ENCODE results near the gene ATP13A3.
"Not testable (repeated sequence)": the region's sequence is repeated elsewhere in the genome, so short reads cannot be mapped to it uniquely, and the experiment has no call there.

Gene ATP13A3

DNA sequence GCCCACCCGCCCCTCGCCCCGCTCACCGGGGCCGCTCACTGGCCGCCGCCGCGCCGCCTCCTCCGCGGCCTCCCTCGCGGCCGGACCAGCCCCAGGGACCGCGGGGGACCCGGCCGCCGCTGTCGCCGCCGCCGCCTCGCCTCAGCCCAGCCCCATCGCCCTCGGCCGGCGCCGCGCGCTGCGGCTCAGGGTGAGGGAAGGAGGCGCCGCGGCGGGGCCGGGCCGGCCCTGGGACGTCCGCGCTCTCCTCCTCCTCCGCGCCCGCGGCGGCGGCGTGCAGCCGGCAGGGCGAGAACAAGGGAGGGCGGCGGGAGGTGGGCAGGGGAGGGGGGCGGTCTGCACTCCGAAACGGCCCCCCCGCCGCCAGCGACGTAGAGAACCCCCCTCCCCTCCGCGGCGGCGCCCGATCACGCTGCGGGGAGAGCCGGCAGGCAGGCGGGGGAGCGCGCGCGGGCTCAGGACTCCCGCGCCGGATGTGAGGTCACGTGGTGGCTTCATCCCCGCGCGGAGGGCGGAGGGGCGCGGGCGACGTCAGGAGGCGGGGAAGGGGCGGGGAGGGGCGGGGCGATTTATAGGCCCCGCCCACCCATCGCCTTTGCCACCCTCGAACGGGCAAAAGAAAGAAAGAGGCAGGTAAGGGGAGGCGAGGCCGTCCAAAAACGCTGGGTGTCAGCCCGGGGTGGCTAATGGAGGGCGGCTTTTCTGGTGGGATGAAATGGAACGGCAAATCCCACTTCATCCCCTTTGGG, at the start of gene ATP13A3:
Gene ATP13A3 (minus strand): TSS at position 463 of the 749 bp plus-strand sequence. CDS start 24,812 bp downstream, outside the sequence.
- DNase-seq = peak; percentile 84 to 94 (median 88)

GRCh38 chr3:194535199-194535598, 48.4 kb upstream of the ATP13A3 start:
- not testable (repeated sequence) for DNase-seq

GRCh38 chr3:194534243-194534642, 47.4 kb upstream of the ATP13A3 start:
- no peak for DNase-seq

- no peak for DNase-seq
These were observed 45.8 kb upstream of the ATP13A3 start for GRCh38 chr3:194532591-194532990.

DNA sequence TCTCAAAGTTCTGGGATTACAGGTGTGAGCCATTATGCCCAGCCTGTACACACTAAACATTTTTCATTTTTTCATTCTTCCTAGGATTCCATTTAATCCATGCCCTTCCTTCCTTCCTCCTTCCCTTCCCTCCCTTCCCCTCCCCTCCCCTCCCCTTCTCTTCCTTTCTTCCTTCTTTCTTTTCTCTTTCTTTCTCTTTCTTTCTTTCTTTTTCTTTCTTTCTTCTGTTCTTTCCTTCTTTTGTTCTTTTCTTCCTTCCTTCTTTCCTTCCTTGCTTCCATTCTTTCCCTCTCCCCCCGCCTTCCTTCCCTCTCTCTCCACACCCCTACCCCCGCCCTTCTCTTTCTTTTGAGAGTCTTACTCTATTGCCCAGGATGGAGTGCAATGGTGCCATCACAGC, 40.9 kb upstream of the ATP13A3 start:
- no peak for DNase-seq

- DNase-seq = no peak
These were observed 39.4 kb upstream of the ATP13A3 start for GRCh38 chr3:194526164-194526563.

GRCh38 chr3:194522579-194523046, 35.8 kb upstream of the ATP13A3 start:
- no peak for DNase-seq

- DNase-seq = no peak
These were observed 34.9 kb upstream of the ATP13A3 start for GRCh38 chr3:194521510-194522260.

- DNase-seq = not testable (repeated sequence)
These were observed 33.9 kb upstream of the ATP13A3 start for GRCh38 chr3:194520682-194521162.

DNA sequence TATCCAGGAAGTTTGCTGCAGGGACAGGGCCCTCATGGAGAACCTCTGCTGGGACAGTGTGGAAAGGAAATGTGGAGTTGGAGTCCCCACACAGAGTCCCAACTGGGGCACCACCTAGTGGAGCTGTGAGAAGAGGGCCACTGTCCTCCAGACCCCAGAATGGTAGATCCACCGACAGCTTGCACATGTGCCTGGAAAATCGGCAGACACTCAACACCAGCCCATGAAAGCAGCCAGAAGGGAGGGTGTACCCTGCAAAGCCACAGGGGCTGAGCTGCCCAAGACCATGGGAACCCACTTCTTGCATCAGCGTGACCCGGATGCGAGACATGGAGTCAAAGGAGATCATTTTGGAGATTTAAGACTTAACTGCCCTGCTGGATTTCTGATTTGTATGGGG, 33.4 kb upstream of the ATP13A3 start:
- not testable (repeated sequence) for DNase-seq

GRCh38 chr3:194518652-194519051, 31.9 kb upstream of the ATP13A3 start:
- no peak for DNase-seq

GRCh38 chr3:194517333-194517732, 30.5 kb upstream of the ATP13A3 start:
- DNase-seq = no peak

- DNase-seq = peak in 1 of 6 experiments; percentile 2
These were observed 27.8 kb upstream of the ATP13A3 start for GRCh38 chr3:194514626-194515025.

GRCh38 chr3:194512895-194513601, 26.2 kb upstream of the ATP13A3 start:
- DNase-seq = no peak

DNA sequence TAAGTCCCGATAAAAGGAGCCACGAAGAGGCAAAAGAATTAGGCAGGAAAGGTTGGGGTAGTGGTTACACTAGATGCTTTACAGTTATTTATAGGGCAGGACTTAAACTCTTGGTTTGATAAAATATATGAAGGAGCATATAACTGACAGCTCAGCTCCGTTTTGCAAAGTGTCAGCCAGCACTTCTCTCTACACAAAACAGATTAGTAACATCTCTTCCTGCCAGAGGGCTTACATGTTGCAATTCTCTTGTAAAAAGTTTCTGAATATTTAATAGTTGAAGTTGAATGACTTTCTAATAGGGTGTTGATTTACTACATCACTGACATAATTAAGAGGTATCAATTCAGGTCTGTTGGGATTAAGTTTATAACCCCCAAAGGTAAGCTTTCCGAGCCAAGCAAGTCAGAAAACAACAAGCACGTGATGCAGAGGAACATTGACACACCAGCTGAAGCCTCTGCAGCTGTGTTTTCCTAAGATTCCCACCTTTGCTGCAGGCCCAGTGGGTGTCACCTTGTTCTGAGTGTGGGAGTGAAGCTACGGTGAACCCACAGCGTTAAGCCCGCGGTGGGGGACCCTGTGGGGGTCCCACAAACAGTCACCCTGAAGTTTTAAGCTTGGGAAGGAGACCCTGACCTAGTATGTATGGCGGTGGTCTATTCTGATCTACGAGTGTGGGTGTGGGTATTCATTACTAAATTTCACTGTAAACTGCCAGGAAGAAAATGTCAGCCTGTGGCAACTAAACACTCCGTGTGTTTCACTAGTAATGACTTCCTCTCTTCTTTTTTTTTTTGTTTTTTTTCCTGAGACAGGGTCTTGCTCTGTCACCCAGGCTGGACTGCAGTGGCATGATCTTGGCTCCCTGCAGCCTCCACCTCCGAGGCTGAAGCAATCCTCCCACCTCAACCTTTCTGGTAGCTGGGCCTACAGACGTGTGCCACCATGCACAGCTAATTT, 22.0 kb upstream of the ATP13A3 start:
- no peak for DNase-seq

DNA sequence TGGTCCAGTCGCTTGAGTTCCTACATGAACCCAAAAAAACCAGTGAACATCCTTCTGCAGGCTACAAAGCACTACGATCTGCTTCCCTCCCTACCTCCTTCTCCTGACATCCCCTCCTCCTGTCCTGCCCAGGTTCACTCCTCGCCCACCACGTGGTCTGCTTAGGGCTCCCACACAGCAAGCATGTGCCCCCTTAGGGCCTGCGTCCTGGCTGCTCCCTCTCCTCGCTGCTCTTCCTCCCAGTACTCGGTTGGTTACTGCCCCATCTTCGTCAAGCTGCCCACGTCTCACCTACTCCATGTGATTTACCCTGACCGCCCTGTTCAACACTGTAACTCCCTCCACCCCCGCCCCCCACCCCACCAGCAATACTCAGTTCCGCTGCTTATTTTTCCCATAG, 20.8 kb upstream of the ATP13A3 start:
- no peak for DNase-seq

DNA sequence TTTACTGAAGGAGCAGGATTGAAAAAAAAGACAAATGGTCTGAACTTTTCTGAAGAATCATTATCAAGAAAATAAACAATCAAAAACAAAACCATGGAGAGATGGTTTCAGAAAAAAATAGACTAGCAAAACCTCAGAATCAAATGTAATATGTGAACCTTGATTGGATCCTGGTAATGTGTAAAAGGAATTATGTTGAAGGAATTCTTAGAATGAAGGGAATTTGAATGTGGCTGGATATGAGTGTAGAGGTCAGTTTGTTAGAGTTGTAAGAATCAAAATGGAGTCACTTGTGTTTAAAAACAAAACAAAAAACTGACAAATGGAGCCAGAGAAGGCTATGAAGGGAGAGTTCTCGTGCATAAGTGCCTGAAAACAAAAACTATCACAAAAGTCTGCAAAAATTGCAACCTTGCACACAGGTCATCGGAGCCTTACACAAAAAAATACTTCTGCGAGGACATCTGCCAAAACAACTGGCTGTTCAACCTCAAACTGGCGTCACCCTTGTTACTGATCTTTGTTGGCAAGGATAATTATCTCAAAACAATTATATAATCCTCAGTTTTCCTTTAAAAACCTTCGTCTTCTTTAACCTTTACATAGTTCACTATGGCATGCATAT, 19.1 kb upstream of the ATP13A3 start:
- DNase-seq = no peak

DNA sequence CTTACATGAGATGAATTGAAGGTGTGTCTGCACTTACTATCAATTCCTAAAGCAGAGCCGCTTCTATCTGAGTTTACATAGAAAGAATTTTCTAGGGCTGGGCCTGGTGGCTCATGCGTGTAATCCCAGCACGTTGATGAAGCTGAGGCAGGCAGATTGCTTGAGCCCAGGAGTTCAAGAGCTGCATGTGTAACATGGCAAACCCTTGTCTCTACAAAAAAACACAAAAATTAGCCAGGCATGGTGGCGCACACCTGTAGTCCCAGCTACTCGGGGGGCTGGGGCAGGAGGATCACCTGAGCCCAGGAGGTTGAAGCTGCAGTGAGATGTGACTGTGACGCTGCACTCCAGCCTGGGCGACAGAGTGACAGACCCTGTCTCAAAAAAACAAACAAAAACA, 18.1 kb upstream of the ATP13A3 start:
- no peak for DNase-seq

DNA sequence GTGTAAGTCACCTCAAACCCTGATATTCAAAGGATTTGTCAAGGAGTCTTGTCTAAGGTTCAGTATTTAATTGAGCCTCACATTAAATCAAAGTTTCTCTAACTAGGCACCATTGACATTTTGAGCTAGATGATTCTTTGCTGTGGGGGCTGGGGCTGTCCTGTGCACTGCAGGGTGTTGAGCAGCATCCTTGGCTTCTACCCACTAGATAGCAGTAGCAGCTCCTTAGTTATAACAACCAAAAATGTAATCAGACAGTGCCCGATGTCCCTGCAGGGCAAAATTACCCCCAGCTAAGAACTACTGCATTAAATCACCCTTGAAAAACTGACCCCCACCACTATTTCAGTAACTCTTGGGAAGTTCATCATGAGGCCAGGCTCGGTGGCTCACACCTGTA, 17.3 kb upstream of the ATP13A3 start:
- DNase-seq = no peak

DNA sequence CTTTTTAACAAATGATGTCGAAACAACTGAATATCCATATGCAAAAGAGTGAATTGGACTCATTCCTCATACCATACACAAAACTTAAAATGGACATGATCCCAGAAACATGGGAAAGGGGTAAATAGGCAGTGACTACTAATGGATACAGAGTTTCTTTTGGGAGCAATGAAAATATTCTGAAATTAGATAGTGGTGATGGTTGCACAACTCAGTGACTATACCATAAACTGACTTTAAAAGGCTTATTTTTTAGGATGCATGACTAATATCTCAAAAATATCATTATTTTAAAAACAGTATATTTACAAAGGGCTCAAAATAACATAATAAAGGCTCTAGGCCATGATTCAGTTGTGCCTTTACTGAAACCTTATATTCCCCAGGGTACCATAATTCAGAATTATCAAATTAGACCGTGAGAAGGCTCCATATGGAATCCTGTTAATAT, 16.3 kb upstream of the ATP13A3 start:
- no peak for DNase-seq

- no peak for DNase-seq
These were observed 13.4 kb upstream of the ATP13A3 start for GRCh38 chr3:194500198-194500597.

All from stimulated activated naive CD4-positive, alpha-beta T cell (primary cell).